ENCODE results near the gene MPPED1. TPM values are rescaled to one million over a fixed set of nuclear protein-coding genes. Genes with fewer than 3 reads are reported as not detected.
A peak's percentile ranks its signal among the peaks of the same experiment; 100 is the strongest.

MPPED1 gene
- total and polyA plus RNA-seq, 10 donors: 0.02 to 0.13 (median 0.04) TPM; not detected in 6

DNA sequence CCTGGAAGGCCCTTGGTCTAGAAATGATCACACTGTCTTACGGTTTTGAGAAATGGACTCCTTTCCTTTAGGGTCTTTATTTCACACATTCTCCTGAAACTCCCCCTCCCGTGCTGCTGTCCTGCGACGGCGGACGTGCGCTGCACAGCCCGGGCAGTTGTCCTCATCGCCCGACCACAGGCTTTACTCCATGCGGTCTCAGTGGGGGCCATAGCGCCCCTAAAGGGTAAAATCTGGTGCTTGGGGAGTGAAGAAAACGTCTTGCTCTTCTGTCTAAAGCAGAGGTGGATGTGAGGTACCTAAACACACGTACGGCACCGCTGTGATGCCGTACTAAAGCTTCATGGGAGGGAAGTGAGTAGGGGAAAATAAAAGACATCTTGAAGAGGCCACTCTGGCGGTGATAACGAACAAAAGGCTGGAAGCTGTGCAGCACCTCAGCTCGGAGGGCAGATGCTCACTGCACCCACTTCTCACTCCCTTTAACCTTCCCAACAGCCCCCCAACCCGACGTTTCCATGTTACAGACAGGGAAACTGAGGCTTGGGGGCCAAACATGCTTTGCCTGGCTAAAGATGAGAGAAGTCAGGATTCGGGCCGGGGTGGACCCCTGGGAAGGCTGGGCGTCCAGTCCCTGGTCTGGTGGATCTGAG, 22.6 kb downstream of the MPPED1 start:
- WGBS, 5 donors: 73 to 78% (median 74%) methylated on average over 25 of the region's 25 CpGs
- DNase-seq: peak; percentile 15
- Histone ChIP-seq H3K27me3 (replicated peaks in 1 of 7) (peaks cover 0 to 90% (median 14%) of the 10 kb centered on the region in 7 donors), H3K4me1 (no peaks in the 10 kb centered on the region), H3K36me3 (no peaks in the 10 kb centered on the region), H3K27ac (no peak overlapping the region), H3K9me3 (no peaks in the 10 kb centered on the region), H3K4me3 (no peak overlapping the region)
- intact Hi-C loops (cut with DNase I; ENCODE audit: low total_unique reads): no loop called here
- TF ChIP-seq POLR2A (IDR thresholded peaks at IDR 0.05): no peak
- no peak for TF ChIP-seq CTCF (IDR thresholded peaks at IDR 0.05 in 8 of 11, conservative IDR thresholded peaks at IDR 0.05 in 3 of 11)
- TF ChIP-seq POLR2AphosphoS5 (IDR thresholded peaks at IDR 0.05): no peak

DNA sequence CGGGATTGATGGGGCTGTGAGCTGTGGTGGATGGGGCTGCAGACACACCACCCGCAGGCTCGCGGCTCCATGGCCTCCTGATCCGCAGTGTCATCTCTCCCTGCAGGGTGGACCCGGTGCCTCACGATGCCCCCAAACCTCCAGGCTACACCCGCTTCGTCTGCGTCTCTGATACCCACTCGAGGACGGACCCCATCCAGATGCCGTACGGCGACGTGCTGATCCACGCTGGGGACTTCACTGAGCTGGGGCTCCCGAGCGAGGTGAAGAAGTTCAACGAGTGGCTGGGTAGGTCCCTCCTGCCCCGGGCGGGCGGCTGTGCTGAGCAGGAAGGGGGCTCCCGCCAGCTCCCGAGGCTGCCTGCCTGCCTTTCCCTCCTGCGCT, 23.1 kb downstream of the MPPED1 start:
- H3K27me3 ChIP-seq (replicated peaks in 1 of 7): peaks cover 0 to 90% (median 9%) of the 10 kb centered on the region in 7 donors
- WGBS, 5 donors: 82 to 90% (median 84%) methylated on average over 19 to 26 of the region's 26 CpGs
- no peaks in the 10 kb centered on the region for H3K9me3 ChIP-seq
- DNase-seq: peak; percentile 39
- H3K36me3 ChIP-seq: no peaks in the 10 kb centered on the region
- H3K4me3 ChIP-seq: no peak overlapping the region
- no peak for TF ChIP-seq POLR2AphosphoS5 (IDR thresholded peaks at IDR 0.05)
- no peak for TF ChIP-seq POLR2A (IDR thresholded peaks at IDR 0.05)
- no peak for TF ChIP-seq CTCF (IDR thresholded peaks at IDR 0.05 in 8 of 11, conservative IDR thresholded peaks at IDR 0.05 in 3 of 11)
- H3K4me1 ChIP-seq: no peaks in the 10 kb centered on the region
- H3K27ac ChIP-seq: no peak overlapping the region
- intact Hi-C loops (cut with DNase I; ENCODE audit: low total_unique reads): no loop called here

- Histone ChIP-seq H3K36me3 (no peaks in the 10 kb centered on the region), H3K9me3 (no peaks in the 10 kb centered on the region), H3K4me1 (no peaks in the 10 kb centered on the region), H3K27ac (no peak overlapping the region), H3K4me3 (no peak overlapping the region), H3K27me3 (replicated peaks in 1 of 7) (peaks cover 0 to 90% (median 2%) of the 10 kb centered on the region in 7 donors)
- DNase-seq: peak; percentile 44
- TF ChIP-seq CTCF (IDR thresholded peaks at IDR 0.05 in 8 of 11, conservative IDR thresholded peaks at IDR 0.05 in 3 of 11) (no peak), POLR2A (IDR thresholded peaks at IDR 0.05) (no peak), POLR2AphosphoS5 (IDR thresholded peaks at IDR 0.05) (no peak)
- WGBS, 5 donors: 44 to 67% (median 62%) methylated on average over 17 to 26 of the region's 26 CpGs
- intact Hi-C loops (cut with DNase I; ENCODE audit: low total_unique reads): no loop called here
Observed at GRCh38 chr22:43435851-43436811, 24.3 kb downstream of the MPPED1 start.

DNA sequence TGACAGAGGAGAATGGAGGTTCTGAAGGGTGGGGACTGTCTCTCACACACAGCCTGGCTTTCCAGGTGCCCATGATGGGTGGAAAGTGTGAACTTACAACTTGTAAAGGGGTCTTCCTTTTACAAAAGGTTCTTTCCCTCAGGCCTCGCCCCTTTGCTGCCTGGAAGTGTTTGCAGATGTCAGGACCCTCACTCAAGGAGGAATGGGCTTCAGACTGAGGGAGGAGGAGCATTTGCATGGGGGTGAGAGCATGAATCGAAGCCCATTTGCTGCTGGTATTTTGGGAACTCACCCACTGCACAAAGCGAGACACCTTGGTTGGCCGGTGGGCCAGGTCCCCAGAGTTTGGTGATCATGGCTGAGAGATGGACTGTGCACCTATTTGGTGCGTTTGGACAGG, 25.1 kb downstream of the MPPED1 start:
- peaks cover 0 to 90% (median under 1%) of the 10 kb centered on the region in 7 donors for H3K27me3 ChIP-seq (replicated peaks in 1 of 7)
- intact Hi-C loops (cut with DNase I; ENCODE audit: low total_unique reads): no loop called here
- H3K9me3 ChIP-seq: no peaks in the 10 kb centered on the region
- H3K27ac ChIP-seq: no peak overlapping the region
- H3K4me1 ChIP-seq: no peaks in the 10 kb centered on the region
- TF ChIP-seq POLR2A (IDR thresholded peaks at IDR 0.05) (no peak), POLR2AphosphoS5 (IDR thresholded peaks at IDR 0.05) (no peak), CTCF (IDR thresholded peaks at IDR 0.05 in 8 of 11, conservative IDR thresholded peaks at IDR 0.05 in 3 of 11) (no peak)
- DNase-seq: peak; percentile 6
- H3K4me3 ChIP-seq: no peak overlapping the region
- 74 to 91% (median 79%) methylated on average over 5 of the region's 5 CpGs for WGBS, 5 donors
- no peaks in the 10 kb centered on the region for H3K36me3 ChIP-seq
